Measurements from ENCODE around the gene CEPT1. TPM values are rescaled to one million over a fixed set of nuclear protein-coding genes. Genes with fewer than 3 reads are reported as not detected.
A peak's percentile ranks its signal among the peaks of the same experiment; 100 is the strongest.

The CEPT1 gene
- total RNA-seq, 1 experiment from 2014 or later: 28.8 TPM

GRCh38 chr1:111145963-111146768 is 6.1 kb downstream of the CEPT1 start:
- DNase-seq (ENCODE audit: low read depth): no peak

GRCh38 chr1:111147948-111148347 is 7.9 kb downstream of the CEPT1 start:
- no peak for DNase-seq (ENCODE audit: low read depth)

DNA sequence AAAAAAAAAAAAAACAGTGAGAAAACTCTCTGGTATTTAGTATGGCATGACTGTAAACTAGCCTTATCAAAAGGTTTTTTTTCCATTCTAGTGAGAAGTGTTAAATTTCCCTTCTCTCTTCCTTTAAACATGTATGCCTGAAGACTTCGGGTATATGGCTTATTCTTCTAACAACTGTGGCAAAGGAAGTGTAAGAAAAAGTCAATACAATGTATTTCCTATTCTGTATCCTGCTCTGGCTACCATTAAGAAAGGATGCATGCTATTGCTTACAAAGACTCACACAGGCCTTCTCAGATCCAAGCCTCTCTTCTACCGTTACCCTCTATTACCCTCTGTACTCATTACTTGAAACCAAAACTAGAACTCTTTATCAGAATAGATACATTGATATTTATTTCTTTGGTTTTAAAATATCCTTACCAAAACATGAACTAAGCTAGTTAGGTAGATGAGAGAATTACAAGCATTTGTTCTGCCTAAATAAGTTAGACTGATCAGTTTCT is 8.4 kb downstream of the CEPT1 start:
- DNase-seq (ENCODE audit: low read depth): no peak

- no peak for DNase-seq (ENCODE audit: low read depth)
Measured at GRCh38 chr1:111151838-111152237, 11.8 kb downstream of the CEPT1 start.

- no peak for DNase-seq (ENCODE audit: low read depth)
Measured at GRCh38 chr1:111154021-111154999, 14.3 kb downstream of the CEPT1 start.

- no peak for DNase-seq (ENCODE audit: low read depth)
Measured at GRCh38 chr1:111157431-111157830, 17.4 kb downstream of the CEPT1 start.

DNA sequence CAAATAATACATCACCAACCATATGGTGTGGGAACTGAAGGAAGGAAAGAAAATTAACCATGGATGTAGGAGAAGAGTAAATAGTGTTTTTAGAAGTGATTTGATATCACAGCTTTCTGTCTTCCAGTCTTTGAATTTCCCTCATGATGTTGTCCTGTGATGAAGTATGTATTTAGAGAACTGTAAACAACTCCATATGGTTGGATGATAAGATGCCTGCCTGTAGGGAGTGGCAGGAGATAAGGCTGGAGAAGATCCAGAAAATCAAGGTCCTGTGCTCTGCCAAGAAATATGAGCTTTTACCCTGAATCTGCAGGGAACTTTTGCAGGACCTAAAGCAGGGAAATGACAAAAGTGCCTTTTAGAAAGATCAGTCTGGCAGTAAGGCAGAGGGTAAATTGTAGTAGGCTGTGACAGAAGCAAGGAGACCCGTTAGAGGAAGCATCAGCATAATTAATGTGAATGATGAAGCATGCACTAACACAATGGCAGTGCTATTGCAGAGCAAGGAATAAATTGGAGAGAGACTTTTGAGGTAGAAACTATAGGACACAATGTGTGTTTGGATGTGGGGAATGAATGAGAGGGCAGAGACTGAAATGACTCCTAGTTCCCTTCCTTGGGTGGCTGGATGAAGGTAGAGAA is 21.9 kb downstream of the CEPT1 start:
- no peak for DNase-seq (ENCODE audit: low read depth)

GRCh38 chr1:111162488-111162880 is 22.5 kb downstream of the CEPT1 start:
- DNase-seq (ENCODE audit: low read depth): no peak

DNA sequence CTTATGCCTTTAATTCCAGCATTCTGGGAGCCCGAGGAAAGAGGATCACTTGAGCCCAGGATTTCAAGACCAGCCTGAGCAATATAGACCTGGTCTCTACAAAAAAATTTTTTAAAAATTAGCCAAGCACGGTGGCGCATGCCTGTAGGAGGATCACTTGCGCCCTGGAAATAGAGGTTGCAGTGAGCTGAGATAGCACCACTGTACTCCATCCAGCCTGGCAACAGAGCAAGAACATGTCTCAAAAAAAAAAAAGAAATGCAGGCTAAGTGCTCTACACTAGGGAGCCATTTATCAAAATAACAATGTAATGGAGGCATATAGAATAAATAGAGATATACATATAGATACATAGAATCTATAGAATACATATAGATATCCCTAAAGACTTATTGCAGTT is 23.3 kb downstream of the CEPT1 start:
- DNase-seq (ENCODE audit: low read depth): no peak

GRCh38 chr1:111164151-111164550 is 24.1 kb downstream of the CEPT1 start:
- no peak for DNase-seq (ENCODE audit: low read depth)

- no peak for DNase-seq (ENCODE audit: low read depth)
Measured at GRCh38 chr1:111172463-111172862, 32.4 kb downstream of the CEPT1 start.

DNA sequence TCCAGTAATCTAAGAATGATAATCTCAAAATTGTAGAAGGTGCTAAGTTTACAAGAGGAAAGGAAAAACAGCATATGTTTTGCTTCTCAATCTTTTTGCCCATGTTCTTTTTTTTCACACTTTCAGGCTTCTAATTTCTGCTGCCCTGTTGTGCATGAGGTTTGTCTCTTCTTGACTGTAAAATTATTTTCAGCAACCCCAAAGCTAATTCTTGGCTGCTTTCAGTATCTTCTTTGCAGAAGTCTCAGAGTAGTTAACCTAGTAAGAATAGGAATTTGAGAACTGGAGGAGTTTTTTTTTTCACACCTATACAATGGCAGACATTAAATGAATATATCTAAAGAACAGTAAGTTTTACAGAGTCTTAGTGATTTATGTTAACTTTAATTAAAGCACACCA is 34.0 kb downstream of the CEPT1 start:
- DNase-seq (ENCODE audit: low read depth): no peak

DNA sequence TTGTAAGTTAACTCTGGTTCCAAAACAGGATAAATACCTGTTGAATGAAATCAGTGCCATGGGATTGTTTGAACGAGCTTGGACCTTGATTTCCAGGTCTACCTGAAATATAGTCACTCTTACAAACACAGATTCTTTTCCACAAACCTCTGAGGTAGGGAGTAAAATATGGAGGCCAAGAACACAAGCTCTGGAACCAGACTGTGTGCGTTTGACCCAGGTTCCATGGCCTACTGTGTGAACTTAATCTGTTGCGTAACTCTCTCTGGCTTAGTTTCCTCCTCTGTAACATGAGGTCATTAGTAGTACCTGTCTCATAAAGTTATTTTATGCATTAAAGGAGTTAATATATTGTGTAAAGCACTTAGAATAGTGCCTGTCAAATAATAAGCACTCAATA is 35.3 kb downstream of the CEPT1 start:
- DNase-seq (ENCODE audit: low read depth): no peak

- DNase-seq (ENCODE audit: low read depth): no peak
Measured at GRCh38 chr1:111176678-111177077, 36.7 kb downstream of the CEPT1 start.

GRCh38 chr1:111179968-111180533 is 40.0 kb downstream of the CEPT1 start:
- no peak for DNase-seq (ENCODE audit: low read depth)

DNA sequence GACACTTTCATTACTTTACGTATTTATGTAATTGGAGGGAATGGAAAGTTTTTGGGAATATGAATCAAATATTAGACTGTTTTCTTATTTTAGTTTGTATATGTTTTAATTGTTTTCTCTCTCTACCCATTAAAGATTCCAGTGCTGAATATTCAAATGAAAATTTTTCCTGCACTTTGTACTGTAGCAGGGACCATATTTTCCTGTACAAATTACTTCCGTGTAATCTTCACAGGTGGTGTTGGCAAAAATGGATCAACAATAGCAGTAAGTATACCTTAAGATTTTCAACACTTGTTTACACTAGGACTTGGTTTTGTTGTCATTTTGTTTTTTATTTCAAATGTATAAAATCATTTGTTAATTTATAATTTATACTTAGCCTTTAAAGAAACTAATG is 42.0 kb downstream of the CEPT1 start:
- no peak for DNase-seq (ENCODE audit: low read depth)

DNA sequence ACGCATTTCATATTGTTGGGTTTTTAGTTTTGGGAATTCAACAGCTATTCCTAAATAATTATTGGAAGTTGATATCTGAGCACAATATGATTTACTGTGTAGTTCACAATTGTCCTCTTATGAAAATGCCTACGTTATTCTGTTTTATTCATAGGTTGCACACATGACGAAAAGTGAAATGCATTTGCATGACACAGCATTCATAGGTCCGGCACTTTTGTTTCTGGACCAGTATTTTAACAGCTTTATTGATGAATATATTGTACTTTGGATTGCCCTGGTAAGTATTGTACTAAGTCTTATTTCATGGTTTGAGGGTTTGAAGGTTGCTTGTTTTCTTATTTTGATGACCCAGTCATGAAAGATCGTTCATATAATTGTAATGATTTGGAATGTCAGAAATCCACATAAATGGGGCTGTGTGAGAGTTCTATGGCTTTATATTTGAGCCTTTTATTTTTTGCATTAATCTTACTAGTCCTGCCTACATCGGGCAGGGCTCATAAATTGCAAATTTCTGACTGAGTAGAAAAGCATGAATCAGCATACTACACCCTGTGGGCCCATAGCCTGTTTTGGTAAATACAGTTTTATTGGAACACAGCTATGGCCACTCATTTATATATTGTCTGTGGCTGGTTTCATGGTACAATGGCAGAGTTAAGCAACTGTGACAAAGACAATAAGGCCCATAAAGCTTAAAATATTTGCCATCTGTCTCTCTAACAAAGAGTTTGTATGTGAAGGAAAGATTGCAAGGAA is 43.5 kb downstream of the CEPT1 start:
- DNase-seq (ENCODE audit: low read depth): no peak

DNA sequence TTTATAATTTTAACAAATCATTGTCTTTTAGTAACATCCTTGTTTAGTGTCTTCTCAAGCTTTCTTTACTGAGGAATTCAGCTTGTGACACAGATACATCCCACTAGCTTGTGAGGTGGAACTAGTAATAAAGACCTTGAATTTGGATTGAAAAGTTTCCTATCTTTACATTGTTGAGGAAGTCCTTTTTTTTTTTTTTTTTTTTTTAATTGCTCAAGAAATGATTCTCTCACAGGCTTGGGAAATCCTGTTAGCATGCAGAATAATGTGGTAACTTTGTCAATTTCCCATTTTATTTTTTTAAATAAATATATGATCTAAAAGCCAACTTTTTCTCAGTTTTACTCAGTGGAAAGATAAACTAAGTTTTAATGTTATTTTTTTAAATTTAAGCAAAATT is 44.6 kb downstream of the CEPT1 start:
- no peak for DNase-seq (ENCODE audit: low read depth)

DNA sequence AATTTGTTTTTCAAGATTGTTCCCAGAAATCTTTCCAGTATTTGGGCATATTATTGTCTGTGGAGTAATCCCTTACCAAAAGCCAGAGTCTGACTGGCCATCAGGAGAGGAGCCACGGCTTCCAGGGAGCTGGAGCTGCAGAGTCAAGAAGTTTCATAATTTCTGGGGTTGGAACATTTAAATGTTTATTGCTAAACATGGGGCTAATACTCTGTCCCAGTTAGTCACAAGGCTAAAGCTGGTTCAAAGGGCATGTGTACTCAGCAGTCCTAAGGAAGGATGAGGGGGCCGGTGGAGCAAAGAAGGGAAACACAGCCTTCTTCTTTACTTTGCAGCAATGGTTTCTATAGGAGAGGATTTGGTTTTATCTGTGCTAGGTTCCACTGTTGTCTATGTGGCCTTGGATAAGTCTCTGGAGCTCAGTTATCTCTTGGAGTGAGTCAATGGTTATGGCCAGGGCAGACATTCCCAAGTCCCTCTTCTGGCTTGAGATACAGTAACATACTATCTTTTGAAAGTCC is 51.0 kb downstream of the CEPT1 start:
- peak; percentile 48 for DNase-seq (ENCODE audit: low read depth)

DNA sequence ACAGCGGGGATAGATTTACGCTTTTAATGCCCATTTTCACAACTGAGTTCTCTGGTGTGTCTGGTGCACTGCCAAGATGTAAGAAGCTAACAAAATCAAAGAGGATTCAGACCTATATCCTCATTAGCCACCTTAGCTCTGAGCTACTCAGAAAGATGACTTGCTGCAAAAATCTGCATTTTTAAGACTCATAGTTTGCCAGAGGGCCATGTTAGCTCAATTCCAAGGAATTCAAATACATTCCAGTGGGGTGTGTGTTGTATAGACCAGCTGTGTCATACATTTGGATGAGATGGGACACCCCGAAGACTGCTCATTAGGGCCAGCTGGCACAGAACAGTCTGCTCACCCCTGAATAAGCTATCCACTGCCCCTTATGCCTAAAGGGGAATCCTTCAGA is 51.5 kb downstream of the CEPT1 start:
- DNase-seq (ENCODE audit: low read depth): peak; percentile 56

DNA sequence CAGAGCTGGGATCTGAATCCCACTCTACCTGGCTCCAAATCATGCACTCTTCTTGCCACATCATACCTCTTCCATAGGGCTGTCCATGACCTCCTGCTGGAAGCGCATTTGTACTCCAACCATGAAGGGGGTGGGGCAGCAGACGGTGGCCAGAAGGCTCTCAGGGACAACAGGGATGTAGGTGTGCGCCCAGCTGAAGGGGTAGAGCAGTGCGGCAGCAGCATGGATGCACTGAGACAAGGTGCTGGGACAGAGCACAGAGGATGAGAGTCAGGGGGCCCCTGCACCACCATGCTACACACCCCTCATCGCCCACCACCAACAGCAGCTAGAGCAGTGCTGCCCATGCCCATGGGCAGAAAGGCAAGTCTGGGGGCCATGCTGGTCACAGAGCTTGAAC is 52.1 kb downstream of the CEPT1 start:
- no peak for DNase-seq (ENCODE audit: low read depth)
